ENCODE measurements around the gene MAP3K13. TPM values are rescaled to one million over a fixed set of nuclear protein-coding genes. Genes with fewer than 3 reads are reported as not detected.

Gene MAP3K13
- total and polyA plus RNA-seq, 10 of the 15 experiments (the other 5 are each of a cell fraction or from before 2014, with no cell fraction given) = 10.5 to 70.8 (median 26.8) TPM

DNA sequence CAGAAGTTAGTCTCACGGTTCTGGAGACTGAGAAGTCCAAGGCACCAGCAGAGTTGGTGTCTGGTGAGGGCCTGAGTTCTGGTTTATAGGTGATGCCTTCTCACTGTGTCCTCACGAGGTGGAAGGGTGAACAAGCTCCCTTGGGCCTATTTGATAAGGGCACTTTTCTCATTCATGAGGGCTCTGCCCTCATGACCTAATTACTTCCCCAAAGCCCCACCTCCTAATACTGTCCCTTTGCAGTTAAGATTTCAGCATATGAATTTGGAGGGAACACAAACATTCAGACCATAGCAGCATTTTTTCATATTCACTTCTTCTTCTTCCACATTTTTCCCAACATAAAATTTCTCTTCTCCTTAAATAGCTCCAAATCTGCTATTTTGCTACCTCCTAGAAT, 94.4 kb downstream of the MAP3K13 start:
- Histone ChIP-seq H3K4me2 (ENCODE audit: control insufficient read depth, insufficient read depth) (no peak overlapping the region), H3K4me3 (no peak overlapping the region), H3K36me3 (ENCODE audit: control insufficient read depth in 2 of 2, insufficient read depth in 2 of 2, low read length in 1 of 2) (peaks cover 3 to 4% of the 10 kb centered on the region in 2 experiments; a peak in 3 of 4 replicates), H4K20me1 (ENCODE audit: control insufficient read depth, insufficient read depth) (no peaks in the 10 kb centered on the region), H2AFZ (ENCODE audit: control insufficient read depth, low read depth, low read length) (no peak overlapping the region), H3K9me3 (replicated peaks; ENCODE audit: control insufficient read depth, insufficient read depth, low read length) (no peaks in the 10 kb centered on the region), H3K9ac (ENCODE audit: control insufficient read depth, insufficient read depth, low read length) (no peak overlapping the region), H3K27ac (ENCODE audit: control insufficient read depth, insufficient read depth) (no peak overlapping the region), H3K27me3 (replicated peaks in 1 of 2; ENCODE audit: control insufficient read depth in 2 of 2, insufficient read depth in 2 of 2, low read length in 1 of 2) (no peaks in the 10 kb centered on the region), H3K79me2 (ENCODE audit: control insufficient read depth, insufficient read depth, low read length) (no peaks in the 10 kb centered on the region), H3K4me1 (ENCODE audit: control insufficient read depth, insufficient read depth, low read length) (no peaks in the 10 kb centered on the region)
- POLR2A ChIA-PET = no interaction called here
- intact Hi-C loops (cut with micrococcal nuclease; ENCODE audit: unreplicated experiment) (no loop called here), in situ Hi-C loops (cut with MboI) (no loop called here)
- 23% methylated on average over 2 of the region's 2 CpGs for WGBS (ENCODE audit: insufficient coverage, insufficient replicate concordance, low lambda C conversion rate, missing lambda C conversion rate)
- CTCF ChIA-PET = interaction anchor here (1.6 to 5.4 kb wide), 3 partner anchors 9 to 102 kb away, joined by 3 to 40 read pairs (median 5); no protein-coding TSS in a partner anchor
- ATAC-seq (no peak), DNase-seq (ENCODE audit: low read depth, low spot score) (no peak), FAIRE-seq (peak; percentile 18)
- SMC1A ChIA-PET (ENCODE audit: uncharacterized antibody, unreplicated experiment) = interaction anchor here (1.2 kb wide), 1 partner anchor 19 kb away, joined by 5 read pairs; no protein-coding TSS in a partner anchor
- RAD21 ChIA-PET (ENCODE audit: unreplicated experiment) = interaction anchor here (0.7 kb wide), 1 partner anchor 94 kb away, joined by 3 read pairs; no protein-coding TSS in a partner anchor
- no TSS peak for BruUV-seq (replicated peaks)
- no peak for TF ChIP-seq ZNF217 (IDR thresholded peaks at IDR 0.05)
- no peak for TF ChIP-seq KLF5 (IDR thresholded peaks at IDR 0.05; ENCODE audit: partially characterized antibody)
- TF ChIP-seq SP1 (IDR thresholded peaks at IDR 0.05; ENCODE audit: low read depth, low read length) = no peak
- TF ChIP-seq YBX1 (IDR thresholded peaks at IDR 0.05) = no peak
- TF ChIP-seq SIX5 (IDR thresholded peaks at IDR 0.05; ENCODE audit: low read depth, low read length, severe bottlenecking) = no peak
- no peak for TF ChIP-seq HDGF (IDR thresholded peaks at IDR 0.05)
- TF ChIP-seq MYB (IDR thresholded peaks at IDR 0.05; ENCODE audit: borderline replicate concordance, low read depth, low read length) = no peak
- no peak for TF ChIP-seq POLR2A (IDR thresholded peaks at IDR 0.05; ENCODE audit: low read depth, low read length)
- TF ChIP-seq YY1 (IDR thresholded peaks at IDR 0.05; ENCODE audit: low read depth, low read length) = no peak
- TF ChIP-seq EGR1 (IDR thresholded peaks at IDR 0.05; ENCODE audit: borderline replicate concordance in 1 of 2, low read depth in 2 of 2, low read length in 2 of 2) = no peak
- TF ChIP-seq, protein P1, sequence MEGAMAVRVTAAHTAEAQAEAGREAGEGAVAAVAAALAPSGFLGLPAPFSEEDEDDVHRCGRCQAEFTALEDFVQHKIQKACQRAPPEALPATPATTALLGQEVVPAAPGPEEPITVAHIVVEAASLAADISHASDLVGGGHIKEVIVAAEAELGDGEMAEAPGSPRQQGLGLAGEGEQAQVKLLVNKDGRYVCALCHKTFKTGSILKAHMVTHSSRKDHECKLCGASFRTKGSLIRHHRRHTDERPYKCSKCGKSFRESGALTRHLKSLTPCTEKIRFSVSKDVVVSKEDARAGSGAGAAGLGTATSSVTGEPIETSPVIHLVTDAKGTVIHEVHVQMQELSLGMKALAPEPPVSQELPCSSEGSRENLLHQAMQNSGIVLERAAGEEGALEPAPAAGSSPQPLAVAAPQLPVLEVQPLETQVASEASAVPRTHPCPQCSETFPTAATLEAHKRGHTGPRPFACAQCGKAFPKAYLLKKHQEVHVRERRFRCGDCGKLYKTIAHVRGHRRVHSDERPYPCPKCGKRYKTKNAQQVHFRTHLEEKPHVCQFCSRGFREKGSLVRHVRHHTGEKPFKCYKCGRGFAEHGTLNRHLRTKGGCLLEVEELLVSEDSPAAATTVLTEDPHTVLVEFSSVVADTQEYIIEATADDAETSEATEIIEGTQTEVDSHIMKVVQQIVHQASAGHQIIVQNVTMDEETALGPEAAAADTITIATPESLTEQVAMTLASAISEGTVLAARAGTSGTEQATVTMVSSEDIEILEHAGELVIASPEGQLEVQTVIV (IDR thresholded peaks at IDR 0.05; ENCODE audit: borderline replicate concordance, partially characterized antibody) = no peak
- TF ChIP-seq, protein P2, sequence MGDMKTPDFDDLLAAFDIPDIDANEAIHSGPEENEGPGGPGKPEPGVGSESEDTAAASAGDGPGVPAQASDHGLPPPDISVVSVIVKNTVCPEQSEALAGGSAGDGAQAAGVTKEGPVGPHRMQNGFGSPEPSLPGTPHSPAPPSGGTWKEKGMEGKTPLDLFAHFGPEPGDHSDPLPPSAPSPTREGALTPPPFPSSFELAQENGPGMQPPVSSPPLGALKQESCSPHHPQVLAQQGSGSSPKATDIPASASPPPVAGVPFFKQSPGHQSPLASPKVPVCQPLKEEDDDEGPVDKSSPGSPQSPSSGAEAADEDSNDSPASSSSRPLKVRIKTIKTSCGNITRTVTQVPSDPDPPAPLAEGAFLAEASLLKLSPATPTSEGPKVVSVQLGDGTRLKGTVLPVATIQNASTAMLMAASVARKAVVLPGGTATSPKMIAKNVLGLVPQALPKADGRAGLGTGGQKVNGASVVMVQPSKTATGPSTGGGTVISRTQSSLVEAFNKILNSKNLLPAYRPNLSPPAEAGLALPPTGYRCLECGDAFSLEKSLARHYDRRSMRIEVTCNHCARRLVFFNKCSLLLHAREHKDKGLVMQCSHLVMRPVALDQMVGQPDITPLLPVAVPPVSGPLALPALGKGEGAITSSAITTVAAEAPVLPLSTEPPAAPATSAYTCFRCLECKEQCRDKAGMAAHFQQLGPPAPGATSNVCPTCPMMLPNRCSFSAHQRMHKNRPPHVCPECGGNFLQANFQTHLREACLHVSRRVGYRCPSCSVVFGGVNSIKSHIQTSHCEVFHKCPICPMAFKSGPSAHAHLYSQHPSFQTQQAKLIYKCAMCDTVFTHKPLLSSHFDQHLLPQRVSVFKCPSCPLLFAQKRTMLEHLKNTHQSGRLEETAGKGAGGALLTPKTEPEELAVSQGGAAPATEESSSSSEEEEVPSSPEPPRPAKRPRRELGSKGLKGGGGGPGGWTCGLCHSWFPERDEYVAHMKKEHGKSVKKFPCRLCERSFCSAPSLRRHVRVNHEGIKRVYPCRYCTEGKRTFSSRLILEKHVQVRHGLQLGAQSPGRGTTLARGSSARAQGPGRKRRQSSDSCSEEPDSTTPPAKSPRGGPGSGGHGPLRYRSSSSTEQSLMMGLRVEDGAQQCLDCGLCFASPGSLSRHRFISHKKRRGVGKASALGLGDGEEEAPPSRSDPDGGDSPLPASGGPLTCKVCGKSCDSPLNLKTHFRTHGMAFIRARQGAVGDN (IDR thresholded peaks at IDR 0.05) = no peak
- TF ChIP-seq FOXM1 (IDR thresholded peaks at IDR 0.05; ENCODE audit: low read depth, low read length) = no peak
- no peak for TF ChIP-seq MTA2 (IDR thresholded peaks at IDR 0.05; ENCODE audit: low read depth)
- TF ChIP-seq, protein P3, sequence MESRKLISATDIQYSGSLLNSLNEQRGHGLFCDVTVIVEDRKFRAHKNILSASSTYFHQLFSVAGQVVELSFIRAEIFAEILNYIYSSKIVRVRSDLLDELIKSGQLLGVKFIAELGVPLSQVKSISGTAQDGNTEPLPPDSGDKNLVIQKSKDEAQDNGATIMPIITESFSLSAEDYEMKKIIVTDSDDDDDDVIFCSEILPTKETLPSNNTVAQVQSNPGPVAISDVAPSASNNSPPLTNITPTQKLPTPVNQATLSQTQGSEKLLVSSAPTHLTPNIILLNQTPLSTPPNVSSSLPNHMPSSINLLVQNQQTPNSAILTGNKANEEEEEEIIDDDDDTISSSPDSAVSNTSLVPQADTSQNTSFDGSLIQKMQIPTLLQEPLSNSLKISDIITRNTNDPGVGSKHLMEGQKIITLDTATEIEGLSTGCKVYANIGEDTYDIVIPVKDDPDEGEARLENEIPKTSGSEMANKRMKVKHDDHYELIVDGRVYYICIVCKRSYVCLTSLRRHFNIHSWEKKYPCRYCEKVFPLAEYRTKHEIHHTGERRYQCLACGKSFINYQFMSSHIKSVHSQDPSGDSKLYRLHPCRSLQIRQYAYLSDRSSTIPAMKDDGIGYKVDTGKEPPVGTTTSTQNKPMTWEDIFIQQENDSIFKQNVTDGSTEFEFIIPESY (IDR thresholded peaks at IDR 0.05) = no peak

Measured in GM12878 (cell line).